HG03045 (cell line): Measurements from ENCODE around the gene FLRT3.

Source experiments
- ATAC-seq: cut with Tn5 transposase; IDR thresholded peaks from one replicate; pipeline ENCODE4 v1.9.1; 2021; ENCODE audit warnings: mild to moderate bottlenecking, moderate library complexity; ENCODE audit not compliant: unreplicated experiment

FLRT3 gene

DNA sequence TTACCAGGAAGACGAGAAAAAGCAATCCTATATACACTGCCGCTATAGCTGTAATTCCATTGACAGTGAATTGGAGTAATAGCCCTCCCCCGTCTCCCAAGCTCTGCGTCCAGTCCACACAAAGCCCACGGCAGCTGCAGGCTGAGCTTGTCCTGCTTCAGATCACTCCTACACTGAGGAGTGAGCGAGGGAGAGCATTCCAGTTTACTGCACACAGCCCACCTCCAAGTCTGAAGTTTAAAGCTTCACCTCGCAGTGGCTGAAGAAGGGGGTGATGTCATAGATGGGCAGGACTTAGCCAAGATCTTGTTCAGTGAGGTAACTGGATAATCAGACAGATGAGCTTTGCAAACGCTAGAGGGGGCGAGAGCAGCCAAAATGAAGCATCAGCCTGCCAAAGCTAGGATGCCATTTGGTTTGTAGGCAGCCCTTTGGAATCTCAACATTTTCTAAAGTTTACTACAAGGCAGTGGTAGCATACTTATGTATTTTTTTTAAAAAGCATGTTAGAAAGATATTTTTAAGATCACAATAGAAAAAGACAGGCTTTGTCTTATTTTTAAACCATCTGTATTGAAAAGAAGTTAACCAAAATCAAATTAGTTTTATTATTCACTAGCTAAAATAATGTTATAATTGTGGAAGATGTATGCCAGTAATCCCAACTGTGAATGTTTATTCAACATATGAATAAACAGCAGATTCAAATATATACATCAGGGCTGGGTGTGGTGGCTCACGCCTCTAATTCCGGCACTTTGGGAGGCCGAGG is at the start of gene FLRT3:
FLRT3 (minus strand) TSS at position 213 of the 772 bp plus-strand sequence. CDS start 10,106 bp downstream, outside the sequence.
- peak; percentile 94 for ATAC-seq

DNA sequence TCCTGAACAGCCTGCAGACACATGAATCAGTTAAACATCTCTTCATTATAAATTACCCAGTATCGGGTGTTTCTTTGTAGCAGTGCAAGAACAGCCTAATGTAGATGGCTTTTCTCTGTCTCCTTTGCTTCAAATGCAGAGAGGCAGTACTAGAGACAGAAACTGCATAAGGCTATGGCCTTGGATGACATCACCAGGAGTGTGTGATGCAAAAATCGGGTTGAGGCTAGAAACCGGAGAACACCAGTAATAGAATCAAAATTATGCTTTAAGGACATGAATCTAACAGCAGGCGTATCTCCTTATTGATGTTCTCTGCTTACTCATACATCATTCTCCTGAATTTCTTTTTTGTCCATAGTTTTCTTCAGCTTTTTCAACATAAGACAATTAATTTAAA is 49.3 kb upstream of the FLRT3 start:
- no peak for ATAC-seq

DNA sequence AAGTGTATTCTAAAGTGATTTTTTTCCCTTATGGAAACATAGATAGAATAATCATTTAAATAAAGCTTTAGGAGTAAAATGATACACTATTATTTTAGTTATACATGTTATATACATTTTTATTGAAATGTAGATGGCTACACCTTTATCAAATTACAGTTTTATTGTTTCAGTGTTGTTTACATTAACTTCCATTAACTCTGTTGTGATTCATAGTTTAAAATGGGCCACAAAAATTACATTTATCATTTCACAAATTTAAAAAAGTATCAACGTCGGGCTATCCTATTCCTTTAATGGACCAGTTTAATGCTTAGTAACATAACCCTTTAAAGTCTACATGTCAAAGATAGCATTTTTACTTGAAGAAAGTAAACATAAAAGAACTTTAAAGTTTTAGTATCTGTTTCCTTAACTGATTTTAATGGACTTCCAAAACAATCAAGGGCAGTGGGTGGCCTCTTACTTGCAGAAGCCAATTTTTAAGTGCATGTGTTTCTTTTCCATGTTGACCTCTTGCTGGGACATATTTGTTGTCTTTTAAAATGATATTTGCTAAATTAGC is 47.8 kb upstream of the FLRT3 start:
- no peak for ATAC-seq

DNA sequence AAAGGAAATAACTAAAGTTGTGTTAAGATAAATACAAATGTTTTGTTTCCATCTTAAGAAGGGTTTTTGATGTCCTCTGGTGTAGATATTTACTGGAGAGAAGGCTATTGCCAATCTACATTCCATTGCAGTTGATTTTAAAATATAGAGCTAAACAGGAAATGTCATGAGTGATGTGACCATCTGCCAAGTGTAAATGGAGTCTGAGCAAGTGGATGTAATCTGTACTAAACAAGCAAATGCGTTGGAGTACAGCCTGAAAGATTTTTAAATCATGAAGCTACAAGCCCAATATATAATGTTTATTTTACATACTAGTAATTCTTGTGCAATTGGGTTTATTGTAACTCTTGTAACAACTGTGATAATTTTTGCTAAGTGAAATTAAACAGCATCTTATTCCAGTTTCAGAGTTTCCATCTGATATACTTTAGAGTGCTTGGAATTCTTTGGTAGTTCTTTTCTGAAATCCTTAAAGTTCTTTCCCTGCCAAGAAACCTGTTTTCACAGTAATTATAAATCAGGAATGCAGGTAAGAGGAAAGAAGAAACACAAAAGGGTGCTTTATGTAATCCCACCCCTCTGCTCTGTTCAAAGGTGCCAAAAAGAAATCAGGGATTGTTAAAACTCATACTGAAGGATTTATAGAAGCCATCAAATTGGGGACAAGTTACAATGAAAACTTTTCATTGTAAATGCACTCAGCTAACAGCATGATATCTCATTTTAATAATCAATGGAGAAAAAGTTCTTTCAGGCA is 47.2 kb upstream of the FLRT3 start:
- no peak for ATAC-seq

DNA sequence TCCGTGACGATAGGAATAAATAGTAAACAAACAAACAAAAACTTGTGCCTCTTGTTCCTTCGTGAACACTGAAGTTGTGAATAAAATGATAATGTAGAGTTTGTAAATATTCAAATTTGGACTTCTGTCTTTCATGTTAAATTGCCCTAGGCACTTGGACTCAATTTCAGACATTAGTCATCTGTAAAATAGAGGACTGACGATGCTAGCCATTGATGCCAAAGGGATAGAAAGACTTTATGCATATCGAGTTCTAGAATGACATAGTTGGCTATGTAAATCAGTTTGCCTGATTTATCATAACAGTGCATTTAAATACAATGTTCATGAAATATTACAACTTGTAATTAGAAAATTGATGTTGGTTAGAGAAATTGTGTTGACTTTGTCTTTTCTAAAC is 45.9 kb upstream of the FLRT3 start:
- ATAC-seq, result no peak

DNA sequence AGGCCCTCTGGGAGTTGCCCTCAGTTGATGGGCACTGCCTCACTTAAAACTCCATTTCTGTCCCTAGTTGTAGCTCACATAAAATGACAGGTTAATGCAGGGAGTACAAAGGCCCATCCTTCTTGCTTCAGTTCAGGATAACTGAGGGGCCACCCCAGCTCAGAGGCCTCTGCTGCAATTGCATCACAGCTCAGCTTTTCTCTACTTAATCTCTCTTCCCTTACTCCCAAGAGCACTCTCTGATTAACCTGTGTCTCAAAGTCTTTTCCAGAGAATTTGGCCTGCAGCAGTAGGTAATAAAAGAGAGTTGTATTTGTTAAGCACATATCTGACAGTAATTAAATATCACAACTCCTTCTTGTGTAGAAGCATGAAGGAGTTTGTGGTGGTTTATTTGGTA is 40.9 kb upstream of the FLRT3 start:
- no peak for ATAC-seq

DNA sequence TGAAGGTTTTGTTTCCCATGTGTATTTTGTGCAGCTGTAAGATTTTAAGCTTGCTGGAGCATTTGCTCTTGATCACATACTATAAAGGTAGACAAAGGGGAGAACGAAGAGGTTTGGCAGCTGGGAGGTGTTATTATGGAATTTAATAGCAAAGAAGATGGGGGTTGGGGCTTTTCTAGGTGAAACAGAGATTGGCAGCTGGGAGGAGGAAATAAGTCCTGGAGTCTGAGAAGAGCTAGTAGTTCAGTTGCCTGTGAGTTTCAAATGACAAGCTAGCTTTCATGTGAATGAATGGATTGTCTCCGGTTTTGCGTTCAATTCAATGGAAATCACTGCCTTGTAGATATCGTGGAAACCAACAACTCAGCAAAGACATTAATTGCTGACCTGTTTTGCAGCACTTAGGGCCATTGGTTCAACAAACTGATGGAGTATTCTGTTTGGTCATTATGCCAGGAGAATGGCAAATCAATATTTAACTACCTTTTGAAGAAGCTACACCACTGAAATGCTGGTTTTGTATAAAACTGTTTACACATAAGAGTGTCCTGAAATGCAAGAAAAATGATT is 38.1 kb upstream of the FLRT3 start:
- ATAC-seq, result no peak

DNA sequence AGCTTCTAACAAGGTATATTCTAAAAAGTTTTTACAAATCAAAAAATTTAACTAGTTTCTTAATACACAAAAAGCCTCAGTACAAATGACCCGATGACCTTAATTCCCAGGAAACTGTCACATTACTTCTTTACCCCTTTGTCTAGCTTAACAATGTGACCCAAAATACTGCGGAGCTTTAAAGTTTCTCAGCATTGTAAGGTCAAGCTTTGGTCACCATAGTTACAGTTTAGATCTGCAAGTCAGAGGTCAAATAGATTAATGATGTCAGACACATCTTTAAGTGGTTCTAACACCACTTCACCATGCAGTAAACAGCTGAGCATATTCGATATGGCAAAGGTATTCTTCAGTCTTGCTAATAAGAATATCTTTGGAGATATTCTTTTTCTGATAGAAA is 36.8 kb upstream of the FLRT3 start:
- no peak for ATAC-seq

DNA sequence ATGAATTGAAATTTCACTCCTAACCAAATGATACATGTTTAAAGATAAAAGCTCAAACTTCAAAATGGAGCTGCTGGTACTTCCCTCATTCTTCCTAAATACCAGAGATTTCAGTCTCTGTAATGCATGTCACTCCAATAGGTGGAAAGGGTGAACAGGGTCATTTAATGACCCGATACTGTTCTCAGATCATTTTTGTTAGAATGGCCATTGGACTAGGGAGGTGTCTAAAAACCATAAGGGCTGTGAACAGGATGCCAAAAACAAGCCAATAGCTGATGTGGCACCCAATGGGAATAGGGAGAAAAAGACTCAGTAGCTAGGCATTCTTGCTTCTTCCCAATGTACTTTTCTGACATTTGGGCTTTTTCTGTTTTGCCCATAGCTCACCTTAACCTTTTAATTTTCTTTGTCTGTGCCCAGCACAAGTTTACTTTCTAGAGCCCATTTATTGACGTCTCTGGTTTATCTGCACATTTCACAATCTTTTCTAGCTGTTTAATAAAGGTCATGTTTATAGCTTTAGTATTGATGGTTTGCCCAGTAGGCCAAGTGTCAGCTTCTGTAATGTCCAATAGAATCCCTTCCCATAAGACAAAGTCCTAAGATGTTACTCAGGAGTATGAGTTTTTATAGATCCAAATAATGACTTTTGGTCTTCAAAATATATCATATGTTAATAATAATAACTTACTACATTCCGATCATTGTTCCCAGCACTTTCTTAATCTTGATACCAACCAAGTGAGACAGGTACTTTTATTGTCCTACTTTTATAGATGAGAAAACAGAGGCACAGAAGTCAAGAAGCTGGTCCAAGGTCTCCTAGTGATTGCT is 24.3 kb upstream of the FLRT3 start:
- no peak for ATAC-seq

DNA sequence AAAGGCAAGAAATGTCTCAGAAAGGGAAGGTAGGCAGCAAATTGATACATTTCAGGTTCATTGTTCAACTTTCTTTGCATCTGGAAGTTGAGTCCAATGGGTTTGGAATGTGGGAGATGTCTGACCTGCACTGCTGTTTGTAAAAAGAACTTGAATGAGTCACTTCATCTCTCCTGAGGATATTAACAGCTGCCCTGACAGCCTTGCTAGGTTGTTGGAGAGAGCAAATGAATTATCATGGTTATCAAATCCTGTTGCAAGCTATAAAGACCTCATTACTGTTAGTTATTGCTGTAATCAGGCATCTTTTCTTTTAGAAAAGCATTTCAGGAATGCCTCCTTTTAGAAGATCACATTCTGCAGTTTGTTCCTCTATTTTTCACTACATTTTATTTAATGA is 23.0 kb upstream of the FLRT3 start:
- ATAC-seq, result no peak

DNA sequence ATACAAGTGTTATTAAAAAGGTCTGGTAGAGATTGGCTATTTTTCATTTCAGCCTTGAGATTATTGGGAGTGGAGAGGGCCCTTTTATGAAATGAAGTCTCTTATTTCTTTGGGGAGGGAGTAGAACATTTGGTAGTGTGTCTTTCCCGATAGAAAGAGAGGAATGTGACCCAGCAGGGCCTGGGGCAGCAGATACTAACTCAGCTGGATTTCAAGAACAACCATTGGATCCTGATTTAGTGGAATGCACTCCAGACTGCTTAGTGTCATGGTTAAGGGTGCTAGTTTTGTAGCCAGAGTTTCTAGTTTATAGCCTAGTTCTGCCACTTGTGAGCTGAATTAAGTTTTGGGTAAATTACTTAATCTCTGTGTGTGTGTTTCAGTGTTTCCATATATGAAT is 18.4 kb upstream of the FLRT3 start:
- ATAC-seq, result no peak

DNA sequence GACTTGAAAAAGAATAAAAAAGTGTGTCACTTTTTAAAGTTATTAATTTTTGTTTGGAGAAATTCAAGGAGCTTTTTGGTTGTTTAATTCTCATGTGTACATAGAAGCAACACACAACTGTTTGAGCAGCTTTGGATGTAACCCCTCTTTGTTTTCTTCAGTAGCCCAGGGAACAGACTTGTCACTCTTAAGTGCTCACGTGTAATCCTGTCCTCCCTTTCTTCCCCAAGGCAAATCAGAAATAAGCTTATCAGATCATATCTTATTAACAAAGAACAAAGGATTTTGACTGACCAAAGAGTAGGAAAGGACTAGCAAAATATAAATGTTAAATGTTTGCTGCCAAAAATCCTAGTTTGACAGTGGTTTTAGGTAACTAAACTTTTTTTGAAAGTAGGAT is 7.3 kb upstream of the FLRT3 start:
- ATAC-seq, result no peak

DNA sequence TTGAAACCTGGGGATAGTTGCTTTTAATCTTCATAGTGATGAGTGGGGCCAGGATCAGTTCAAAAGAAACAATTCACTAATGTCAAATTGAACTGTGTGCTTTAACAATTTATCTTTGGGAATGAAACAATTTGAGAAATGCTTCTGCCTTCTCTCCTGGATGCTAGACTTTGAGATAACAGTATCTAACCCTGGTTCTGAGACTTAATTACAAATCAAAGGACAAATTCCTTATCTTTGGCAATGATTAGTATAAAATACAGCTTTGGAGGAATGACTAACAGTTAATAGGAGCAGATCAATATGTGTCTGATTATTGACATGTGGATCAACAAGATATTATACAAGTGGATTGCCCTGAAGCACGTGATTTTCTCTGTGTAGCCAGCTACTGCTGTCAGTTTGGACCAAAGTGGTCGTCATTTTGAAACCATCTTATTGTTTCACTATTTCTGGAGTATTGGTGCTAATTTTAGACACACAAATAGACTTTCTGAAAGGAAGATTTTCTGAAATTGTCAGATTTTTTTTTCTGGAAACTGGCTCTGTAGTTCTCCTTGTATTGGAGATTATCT is 6.2 kb upstream of the FLRT3 start:
- no peak for ATAC-seq

DNA sequence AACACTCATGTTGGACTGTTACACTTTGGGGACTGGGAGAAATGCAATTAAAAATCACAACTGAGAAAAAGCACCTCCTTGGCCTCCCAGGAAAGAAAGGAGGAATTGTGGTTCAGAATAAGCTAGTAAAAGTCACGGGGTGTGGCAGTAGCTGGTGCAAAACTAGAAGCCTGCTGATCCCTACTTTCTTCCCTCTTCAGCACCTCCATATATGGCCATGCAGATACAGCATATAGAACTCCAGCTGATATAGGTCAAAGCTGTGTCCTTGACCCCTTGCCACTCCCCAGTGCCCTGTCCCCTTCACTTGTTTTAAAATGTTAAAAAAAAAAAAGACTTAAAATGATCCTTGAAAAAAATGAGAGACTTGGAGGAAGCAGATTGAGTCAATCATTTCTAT is 5.5 kb upstream of the FLRT3 start:
- ATAC-seq, result no peak

DNA sequence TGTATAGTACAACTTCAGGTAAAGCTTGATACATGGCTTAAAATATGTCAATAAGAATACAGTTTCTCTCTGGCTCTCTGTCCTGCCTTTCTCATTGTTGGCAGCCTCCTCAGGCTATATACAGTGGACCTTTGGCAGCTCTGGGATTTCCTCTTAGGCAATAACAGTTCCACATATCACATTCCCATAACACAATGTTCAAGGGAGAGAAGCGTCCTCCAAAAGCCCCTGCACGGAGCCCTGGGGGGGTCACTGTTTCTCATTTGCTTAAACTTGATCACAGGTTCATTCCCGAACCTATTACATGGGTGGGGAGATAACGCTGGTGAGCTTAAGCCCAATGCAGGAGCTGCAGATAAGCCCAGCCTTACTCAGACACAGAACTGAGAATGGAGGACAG is 4.4 kb upstream of the FLRT3 start:
- ATAC-seq, result no peak

DNA sequence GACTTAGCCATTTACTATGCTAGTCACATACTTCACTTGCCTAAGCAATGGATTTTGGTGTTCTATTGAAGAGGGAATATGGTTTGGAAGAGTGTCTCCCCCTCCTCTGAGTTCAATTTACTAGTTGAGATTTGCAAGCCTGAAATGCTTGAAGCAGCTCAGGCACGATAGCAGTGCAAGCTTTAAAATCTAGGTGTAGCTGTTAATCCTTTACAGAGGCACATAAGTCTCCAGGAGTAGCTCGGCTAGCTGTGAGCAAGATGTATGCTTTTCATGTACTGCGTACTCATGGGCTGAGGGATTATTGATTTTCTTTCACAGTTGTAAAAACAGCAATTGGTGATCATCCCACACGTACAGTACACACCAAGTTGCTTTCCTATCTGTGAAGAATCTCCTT is 726 bp downstream of the FLRT3 start:
- no peak for ATAC-seq

DNA sequence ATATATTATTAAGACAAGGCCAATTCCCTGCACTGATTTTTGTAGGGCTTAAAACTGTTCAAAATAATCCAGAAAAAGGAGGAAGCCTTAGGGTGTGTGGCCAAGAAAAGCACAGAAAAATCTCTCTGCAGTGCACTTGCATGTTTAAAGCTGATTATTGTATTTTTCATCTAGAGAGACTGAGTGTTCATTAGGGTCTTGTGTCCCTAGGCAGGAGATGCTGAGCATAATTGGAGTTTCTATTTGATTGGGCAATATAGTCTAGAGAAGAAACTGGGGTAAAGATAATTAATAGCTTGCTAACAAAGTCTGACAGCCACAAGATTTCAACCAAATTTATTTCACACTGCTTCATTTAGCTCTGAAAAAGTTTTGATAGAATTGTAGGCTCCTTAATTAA is 2.4 kb downstream of the FLRT3 start:
- no peak for ATAC-seq

DNA sequence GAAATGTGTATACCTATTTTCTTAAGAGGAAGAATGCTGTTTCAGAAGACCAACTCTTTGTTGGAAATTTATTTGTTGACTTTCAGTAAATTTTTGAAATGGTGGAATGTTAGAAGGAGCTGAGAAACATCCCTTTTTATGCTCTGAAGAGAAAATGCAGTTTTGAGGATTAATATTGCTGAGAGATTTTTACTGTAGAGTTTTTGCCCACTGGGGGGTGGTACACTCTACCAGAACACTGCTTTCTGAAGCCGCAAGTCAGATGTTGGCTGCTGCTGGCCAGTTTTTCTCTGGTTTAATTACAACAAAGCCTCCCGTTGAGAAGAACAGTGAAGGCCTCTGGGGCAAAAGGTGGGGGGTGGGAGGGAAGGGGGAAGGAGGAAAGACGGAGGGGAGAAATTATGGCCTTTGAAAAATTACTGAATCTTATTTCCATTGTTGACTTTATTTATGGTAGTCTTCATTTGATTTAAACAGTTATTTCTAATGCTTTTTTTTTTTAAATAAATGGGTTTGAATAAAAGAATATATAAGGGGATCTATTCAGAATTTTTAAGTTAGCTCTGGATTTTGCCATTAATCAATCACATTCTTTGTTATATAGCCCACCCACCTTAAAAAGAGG is 3.0 kb downstream of the FLRT3 start:
- no peak for ATAC-seq

DNA sequence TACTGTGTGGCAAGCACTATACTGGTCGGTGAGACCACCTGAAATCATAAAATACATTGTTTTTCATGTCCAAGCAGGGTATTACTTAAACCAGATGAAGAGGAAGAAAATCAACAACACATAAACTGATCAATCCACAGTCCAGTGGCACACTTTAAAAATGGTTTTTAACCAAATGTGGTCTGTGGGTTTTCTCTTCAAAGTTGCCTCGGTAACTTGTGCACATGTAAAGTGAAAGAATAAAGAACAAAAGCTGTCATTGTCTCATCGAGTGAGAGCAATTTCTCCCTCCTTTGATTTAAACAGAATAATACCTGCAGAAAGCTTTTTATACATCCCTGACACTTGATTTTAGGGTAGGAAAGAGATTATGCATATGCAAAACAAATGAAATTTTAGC is 3.7 kb downstream of the FLRT3 start:
- no peak for ATAC-seq

DNA sequence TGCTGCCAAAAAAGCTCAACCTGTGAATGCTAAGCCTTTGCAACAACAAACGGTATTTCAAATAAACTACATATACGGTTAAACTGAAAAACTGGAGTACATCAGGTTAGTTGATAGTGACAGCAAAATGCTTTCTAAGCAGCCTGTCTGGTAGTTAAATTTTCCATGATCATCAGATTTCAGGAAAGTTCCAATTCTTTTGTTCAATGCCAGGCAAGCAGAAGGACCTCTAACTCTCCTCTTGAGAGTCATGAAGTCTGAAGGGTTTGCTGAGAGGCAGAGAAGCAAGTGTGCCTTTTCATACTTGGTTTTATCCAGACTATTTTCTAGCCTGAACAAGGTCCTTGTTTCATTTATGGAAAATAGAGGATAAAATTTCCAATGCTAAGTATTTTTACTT is 4.5 kb downstream of the FLRT3 start:
- no peak for ATAC-seq
